HG03175 (cell line): ENCODE results near the gene B2M.
"Not testable (repeated sequence)": the region's sequence is repeated elsewhere in the genome, so short reads cannot be mapped to it uniquely, and the experiment has no call there.

Experiments
- ATAC-seq: cut with Tn5 transposase; IDR thresholded peaks from one replicate; pipeline ENCODE4 v1.9.1; 2021; ENCODE audit warnings: mild to moderate bottlenecking, moderate library complexity; ENCODE audit not compliant: unreplicated experiment

B2M gene

DNA sequence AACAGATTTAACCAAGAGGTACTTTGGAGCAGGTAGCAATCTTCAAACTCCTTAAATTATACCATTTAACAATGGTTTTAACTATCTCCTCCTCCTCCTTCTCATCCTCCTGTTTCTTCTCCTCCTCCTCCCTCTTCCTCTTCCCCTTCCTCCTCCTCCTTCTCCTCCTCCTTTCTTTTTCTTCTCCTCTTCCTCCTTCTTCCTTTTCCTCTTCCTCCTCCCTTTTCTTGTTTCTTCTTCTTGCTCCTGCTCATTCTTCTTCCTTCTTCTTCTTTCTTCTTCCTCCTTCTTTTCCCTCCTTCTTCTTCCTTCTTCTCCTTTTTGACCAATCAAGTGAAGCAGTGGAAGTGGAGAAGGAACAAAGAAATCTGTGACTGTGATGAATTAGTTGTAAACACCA lies 14.3 kb upstream of the B2M start:
- ATAC-seq, result no peak

DNA sequence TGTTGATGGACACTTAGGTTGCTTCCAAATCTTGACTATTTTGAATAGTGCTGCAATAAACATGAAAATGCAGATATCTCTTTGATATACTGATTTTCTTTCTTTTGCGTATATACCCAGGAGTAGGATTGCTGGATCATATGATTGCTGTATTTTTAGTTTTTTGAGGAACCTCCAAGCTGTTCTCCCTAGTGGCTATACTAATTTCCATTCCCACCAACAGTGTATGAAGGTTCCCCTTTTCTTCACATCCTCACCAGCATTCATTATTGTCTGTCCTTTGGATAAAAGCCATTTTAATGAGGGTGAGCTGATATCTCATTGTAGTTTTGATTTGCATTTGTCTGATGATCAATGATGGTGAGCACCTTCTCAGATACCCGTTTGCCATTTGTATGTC lies 12.7 kb upstream of the B2M start:
- no peak for ATAC-seq

DNA sequence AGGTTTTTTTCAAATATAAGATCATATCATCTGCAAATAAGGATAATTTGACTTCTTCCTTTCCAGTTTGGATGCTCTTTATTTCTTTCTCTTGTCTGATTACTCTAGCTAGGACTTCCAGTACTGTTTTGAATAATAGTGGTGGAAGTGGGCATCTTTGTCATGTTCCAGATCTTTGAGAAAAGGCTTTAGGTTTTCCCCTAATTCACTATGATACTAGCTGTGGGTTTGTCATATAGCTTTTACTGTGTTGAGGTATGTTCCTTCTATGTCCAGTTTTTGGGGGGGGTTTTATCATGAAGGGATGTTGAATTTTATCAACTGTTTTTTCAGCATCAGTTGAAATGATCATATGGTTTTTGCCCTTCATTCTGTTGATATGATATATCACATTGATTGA lies 10.6 kb upstream of the B2M start:
- not testable (repeated sequence) for ATAC-seq

DNA sequence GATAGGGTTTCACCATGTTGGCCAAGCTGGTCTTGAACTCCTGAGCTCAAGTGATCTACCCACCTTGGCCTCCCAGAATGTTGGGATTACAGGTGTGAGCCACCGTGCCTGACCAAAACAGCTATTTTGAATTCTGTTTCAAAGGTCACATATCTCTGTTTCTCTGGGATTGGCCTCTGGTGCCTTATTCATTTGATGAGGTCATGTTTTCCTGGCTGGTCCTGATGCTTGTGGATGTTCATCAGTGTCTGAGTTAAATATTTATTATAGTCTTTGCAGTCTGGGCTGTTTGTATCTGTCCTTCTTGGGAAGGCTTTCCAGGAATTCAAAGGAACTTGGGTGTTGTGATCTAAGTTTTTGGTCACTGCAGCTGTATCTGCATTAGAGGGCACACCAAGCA lies 5.3 kb upstream of the B2M start:
- ATAC-seq, result no peak

DNA sequence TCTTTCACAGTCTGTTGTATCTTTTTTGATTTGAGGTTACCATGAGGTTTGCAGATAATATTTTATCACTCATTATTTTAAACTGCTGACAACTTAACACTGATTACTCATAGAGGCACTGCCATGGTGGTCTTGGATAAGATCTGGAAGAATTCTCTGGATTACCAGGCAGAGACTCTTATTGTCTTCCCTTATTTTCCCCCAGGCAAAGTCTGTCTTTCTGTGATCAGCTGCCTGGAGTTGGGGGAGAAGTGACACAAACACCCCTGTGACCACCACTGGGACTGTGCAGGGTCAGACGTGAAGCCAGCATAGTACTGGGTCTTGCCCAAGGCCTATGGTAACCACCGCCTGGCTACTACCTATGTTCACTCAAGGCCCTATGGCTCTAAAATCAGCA lies 4.9 kb upstream of the B2M start:
- no peak for ATAC-seq

DNA sequence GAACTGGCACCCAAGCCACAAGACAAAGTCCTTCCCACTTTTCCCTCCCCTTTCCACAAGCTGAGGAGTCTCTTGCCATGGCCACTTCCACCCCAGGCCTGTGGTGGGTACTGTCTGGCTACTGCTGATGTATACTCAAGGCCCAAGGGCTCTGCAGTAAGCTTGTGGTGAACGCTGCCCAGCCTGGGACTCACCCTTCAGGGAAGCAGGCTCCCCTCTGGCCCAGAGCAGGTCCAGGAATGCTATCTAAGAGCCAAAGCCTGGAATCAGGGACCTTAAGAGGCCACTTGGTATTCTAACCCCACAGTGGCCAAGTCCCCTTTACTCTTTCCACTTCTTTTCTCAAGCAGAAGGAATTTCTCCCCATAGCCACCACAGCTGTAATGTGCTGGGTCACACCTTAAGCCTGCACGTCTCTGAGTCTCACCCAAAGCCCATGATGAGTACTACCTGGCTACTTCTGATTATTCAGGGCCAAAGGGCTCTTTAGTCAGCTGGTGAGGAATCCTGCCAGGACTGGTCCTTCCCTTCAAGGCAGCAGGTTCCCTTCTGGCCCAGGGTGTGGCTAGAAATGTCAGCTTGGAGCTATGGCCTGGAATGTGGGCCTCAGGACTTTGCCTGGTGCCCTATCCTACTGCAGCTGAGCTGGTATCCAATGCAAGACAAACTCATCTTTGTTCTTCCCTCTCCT lies 4.2 kb upstream of the B2M start:
- ATAC-seq, result no peak

DNA sequence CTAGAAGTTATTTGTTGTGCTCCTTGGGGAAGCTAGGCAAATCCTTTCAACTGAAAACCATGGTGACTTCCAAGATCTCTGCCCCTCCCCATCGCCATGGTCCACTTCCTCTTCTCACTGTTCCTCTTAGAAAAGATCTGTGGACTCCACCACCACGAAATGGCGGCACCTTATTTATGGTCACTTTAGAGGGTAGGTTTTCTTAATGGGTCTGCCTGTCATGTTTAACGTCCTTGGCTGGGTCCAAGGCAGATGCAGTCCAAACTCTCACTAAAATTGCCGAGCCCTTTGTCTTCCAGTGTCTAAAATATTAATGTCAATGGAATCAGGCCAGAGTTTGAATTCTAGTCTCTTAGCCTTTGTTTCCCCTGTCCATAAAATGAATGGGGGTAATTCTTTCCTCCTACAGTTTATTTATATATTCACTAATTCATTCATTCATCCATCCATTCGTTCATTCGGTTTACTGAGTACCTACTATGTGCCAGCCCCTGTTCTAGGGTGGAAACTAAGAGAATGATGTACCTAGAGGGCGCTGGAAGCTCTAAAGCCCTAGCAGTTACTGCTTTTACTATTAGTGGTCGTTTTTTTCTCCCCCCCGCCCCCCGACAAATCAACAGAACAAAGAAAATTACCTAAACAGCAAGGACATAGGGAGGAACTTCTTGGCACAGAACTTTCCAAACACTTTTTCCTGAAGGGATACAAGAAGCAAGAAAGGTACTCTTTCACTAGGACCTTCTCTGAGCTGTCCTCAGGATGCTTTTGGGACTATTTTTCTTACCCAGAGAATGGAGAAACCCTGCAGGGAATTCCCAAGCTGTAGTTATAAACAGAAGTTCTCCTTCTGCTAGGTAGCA lies 851 bp upstream of the B2M start:
- no peak for ATAC-seq

DNA sequence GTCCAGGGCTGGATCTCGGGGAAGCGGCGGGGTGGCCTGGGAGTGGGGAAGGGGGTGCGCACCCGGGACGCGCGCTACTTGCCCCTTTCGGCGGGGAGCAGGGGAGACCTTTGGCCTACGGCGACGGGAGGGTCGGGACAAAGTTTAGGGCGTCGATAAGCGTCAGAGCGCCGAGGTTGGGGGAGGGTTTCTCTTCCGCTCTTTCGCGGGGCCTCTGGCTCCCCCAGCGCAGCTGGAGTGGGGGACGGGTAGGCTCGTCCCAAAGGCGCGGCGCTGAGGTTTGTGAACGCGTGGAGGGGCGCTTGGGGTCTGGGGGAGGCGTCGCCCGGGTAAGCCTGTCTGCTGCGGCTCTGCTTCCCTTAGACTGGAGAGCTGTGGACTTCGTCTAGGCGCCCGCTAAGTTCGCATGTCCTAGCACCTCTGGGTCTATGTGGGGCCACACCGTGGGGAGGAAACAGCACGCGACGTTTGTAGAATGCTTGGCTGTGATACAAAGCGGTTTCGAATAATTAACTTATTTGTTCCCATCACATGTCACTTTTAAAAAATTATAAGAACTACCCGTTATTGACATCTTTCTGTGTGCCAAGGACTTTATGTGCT lies 527 bp downstream of the B2M start:
- ATAC-seq, result peak; percentile 17

DNA sequence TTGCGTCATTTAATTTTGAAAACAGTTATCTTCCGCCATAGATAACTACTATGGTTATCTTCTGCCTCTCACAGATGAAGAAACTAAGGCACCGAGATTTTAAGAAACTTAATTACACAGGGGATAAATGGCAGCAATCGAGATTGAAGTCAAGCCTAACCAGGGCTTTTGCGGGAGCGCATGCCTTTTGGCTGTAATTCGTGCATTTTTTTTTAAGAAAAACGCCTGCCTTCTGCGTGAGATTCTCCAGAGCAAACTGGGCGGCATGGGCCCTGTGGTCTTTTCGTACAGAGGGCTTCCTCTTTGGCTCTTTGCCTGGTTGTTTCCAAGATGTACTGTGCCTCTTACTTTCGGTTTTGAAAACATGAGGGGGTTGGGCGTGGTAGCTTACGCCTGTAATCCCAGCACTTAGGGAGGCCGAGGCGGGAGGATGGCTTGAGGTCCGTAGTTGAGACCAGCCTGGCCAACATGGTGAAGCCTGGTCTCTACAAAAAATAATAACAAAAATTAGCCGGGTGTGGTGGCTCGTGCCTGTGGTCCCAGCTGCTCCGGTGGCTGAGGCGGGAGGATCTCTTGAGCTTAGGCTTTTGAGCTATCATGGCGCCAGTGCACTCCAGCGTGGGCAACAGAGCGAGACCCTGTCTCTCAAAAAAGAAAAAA lies 1.2 kb downstream of the B2M start:
- ATAC-seq, result no peak

DNA sequence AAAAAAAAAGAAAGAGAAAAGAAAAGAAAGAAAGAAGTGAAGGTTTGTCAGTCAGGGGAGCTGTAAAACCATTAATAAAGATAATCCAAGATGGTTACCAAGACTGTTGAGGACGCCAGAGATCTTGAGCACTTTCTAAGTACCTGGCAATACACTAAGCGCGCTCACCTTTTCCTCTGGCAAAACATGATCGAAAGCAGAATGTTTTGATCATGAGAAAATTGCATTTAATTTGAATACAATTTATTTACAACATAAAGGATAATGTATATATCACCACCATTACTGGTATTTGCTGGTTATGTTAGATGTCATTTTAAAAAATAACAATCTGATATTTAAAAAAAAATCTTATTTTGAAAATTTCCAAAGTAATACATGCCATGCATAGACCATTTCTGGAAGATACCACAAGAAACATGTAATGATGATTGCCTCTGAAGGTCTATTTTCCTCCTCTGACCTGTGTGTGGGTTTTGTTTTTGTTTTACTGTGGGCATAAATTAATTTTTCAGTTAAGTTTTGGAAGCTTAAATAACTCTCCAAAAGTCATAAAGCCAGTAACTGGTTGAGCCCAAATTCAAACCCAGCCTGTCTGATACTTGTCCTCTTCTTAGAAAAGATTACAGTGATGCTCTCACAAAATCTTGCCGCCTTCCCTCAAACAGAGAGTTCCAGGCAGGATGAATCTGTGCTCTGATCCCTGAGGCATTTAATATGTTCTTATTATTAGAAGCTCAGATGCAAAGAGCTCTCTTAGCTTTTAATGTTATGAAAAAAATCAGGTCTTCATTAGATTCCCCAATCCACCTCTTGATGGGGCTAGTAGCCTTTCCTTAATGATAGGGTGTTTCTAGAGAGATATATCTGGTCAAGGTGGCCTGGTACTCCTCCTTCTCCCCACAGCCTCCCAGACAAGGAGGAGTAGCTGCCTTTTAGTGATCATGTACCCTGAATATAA lies 2.0 kb downstream of the B2M start:
- no peak for ATAC-seq

DNA sequence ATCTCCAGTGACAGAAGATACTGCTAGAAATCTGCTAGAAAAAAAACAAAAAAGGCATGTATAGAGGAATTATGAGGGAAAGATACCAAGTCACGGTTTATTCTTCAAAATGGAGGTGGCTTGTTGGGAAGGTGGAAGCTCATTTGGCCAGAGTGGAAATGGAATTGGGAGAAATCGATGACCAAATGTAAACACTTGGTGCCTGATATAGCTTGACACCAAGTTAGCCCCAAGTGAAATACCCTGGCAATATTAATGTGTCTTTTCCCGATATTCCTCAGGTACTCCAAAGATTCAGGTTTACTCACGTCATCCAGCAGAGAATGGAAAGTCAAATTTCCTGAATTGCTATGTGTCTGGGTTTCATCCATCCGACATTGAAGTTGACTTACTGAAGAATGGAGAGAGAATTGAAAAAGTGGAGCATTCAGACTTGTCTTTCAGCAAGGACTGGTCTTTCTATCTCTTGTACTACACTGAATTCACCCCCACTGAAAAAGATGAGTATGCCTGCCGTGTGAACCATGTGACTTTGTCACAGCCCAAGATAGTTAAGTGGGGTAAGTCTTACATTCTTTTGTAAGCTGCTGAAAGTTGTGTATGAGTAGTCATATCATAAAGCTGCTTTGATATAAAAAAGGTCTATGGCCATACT lies 4.0 kb downstream of the B2M start:
- no peak for ATAC-seq

DNA sequence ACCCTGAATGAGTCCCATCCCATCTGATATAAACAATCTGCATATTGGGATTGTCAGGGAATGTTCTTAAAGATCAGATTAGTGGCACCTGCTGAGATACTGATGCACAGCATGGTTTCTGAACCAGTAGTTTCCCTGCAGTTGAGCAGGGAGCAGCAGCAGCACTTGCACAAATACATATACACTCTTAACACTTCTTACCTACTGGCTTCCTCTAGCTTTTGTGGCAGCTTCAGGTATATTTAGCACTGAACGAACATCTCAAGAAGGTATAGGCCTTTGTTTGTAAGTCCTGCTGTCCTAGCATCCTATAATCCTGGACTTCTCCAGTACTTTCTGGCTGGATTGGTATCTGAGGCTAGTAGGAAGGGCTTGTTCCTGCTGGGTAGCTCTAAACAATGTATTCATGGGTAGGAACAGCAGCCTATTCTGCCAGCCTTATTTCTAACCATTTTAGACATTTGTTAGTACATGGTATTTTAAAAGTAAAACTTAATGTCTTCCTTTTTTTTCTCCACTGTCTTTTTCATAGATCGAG lies 4.5 kb downstream of the B2M start:
- ATAC-seq, result no peak

DNA sequence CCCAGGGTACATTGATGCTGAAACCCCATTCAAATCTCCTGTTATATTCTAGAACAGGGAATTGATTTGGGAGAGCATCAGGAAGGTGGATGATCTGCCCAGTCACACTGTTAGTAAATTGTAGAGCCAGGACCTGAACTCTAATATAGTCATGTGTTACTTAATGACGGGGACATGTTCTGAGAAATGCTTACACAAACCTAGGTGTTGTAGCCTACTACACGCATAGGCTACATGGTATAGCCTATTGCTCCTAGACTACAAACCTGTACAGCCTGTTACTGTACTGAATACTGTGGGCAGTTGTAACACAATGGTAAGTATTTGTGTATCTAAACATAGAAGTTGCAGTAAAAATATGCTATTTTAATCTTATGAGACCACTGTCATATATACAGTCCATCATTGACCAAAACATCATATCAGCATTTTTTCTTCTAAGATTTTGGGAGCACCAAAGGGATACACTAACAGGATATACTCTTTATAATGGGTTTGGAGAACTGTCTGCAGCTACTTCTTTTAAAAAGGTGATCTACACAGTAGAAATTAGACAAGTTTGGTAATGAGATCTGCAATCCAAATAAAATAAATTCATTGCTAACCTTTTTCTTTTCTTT lies 5.8 kb downstream of the B2M start:
- no peak for ATAC-seq

DNA sequence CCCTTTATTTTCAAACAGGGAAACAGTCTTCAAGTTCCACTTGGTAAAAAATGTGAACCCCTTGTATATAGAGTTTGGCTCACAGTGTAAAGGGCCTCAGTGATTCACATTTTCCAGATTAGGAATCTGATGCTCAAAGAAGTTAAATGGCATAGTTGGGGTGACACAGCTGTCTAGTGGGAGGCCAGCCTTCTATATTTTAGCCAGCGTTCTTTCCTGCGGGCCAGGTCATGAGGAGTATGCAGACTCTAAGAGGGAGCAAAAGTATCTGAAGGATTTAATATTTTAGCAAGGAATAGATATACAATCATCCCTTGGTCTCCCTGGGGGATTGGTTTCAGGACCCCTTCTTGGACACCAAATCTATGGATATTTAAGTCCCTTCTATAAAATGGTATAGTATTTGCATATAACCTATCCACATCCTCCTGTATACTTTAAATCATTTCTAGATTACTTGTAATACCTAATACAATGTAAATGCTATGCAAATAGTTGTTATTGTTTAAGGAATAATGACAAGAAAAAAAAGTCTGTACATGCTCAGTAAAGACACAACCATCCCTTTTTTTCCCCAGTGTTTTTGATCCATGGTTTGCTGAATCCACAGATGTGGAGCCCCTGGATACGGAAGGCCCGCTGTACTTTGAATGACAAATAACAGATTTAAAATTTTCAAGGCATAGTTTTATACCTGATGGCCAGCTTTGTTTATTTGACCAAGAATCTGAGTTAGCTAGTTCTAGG lies 7.0 kb downstream of the B2M start:
- no peak for ATAC-seq

DNA sequence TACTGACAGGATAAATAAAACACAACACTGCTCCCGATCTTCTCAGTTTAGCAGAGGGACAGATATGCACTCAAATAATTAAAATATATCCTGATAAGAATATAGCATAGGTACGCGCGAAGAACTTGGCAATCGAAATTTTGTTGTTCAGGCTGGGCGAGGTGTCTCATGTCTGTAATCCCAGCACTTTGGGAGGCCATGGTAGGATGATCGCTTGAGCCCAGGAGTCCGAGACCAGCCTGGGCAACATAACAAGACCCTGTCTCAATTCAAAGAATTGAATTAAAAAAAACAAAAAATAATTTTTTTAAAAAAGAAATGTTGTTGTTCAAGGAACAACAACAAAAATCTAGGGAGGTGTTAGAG lies 7.6 kb downstream of the B2M start:
- ATAC-seq, result no peak

DNA sequence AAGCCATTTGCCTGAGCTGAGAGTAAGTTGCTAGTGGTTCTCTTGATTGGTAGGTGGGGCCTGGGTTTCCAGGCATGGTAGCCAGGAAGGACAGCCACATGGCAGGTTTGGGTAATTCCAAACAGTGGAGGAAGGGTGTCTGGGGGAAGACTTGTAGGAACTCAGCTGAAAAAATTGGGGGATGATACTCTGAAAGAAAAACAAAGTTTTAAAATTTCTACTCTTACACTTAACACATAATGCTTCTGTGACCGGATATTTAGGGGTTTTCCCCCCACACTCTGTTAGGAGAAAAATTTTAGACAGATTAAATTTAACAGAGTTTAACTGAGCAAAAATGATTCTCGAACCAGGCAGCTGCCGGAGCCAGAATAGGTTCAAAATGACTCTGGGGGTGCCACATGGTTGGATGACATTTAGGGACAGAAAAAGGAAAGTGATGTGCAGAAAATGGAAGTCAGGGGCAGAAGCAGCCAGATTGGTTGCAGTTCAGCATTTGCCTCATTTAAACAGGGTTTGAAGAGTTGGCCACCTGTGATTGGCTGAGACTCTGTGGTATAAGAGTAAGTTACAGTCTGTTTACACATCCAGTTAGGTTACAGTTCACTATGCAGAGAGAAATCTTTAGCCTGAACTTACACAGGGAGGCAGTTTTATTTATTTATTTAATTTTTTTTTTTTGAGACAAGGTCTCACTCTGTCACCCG lies 8.1 kb downstream of the B2M start:
- peak; percentile 39 for ATAC-seq

DNA sequence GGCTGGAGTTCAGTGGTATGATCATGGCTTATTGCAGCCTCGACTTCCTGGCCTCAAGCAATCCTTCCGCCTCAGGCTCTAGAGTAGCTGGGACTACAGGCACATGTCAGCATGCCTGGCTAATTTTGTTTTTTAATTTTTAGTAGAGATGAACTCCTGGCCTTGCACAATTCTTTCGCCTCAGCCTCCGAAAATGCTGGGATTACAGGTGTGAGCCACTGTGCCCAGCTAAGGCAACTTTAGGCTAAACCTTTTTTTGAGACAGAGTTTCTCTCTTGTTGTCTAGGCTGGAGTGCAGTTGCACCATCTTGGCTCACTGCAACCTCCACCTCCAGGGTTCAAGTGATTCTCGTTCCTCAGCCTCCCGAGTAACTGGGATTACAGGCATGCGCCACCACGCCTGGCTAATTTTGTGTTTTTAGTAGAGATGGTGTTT lies 8.7 kb downstream of the B2M start:
- ATAC-seq, result not testable (repeated sequence)
